ENCODE data around the gene HTATIP2.

GRCh38 chr11:20355221-20356219 is 8.0 kb upstream of the HTATIP2 start:
- TF ChIP-seq EZH2 (optimal IDR thresholded peaks at IDR 0.05; ENCODE audit: low read depth, low read length) = no peak
- TF ChIP-seq, protein P1, sequence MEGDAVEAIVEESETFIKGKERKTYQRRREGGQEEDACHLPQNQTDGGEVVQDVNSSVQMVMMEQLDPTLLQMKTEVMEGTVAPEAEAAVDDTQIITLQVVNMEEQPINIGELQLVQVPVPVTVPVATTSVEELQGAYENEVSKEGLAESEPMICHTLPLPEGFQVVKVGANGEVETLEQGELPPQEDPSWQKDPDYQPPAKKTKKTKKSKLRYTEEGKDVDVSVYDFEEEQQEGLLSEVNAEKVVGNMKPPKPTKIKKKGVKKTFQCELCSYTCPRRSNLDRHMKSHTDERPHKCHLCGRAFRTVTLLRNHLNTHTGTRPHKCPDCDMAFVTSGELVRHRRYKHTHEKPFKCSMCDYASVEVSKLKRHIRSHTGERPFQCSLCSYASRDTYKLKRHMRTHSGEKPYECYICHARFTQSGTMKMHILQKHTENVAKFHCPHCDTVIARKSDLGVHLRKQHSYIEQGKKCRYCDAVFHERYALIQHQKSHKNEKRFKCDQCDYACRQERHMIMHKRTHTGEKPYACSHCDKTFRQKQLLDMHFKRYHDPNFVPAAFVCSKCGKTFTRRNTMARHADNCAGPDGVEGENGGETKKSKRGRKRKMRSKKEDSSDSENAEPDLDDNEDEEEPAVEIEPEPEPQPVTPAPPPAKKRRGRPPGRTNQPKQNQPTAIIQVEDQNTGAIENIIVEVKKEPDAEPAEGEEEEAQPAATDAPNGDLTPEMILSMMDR (IDR thresholded peaks at IDR 0.05; ENCODE audit: low read length) = peak; percentile 66

Data from MM.1S (cell line).